GM19438 (cell line): ENCODE results near the gene TP73.
"Not testable (repeated sequence)": the region's sequence is repeated elsewhere in the genome, so short reads cannot be mapped to it uniquely, and the experiment has no call there.

ENCODE experiments used
- ATAC-seq: cut with Tn5 transposase; IDR thresholded peaks from one replicate; pipeline ENCODE4 v1.9.1; 2021; ENCODE audit warnings: low read depth; ENCODE audit not compliant: unreplicated experiment

TP73 gene

DNA sequence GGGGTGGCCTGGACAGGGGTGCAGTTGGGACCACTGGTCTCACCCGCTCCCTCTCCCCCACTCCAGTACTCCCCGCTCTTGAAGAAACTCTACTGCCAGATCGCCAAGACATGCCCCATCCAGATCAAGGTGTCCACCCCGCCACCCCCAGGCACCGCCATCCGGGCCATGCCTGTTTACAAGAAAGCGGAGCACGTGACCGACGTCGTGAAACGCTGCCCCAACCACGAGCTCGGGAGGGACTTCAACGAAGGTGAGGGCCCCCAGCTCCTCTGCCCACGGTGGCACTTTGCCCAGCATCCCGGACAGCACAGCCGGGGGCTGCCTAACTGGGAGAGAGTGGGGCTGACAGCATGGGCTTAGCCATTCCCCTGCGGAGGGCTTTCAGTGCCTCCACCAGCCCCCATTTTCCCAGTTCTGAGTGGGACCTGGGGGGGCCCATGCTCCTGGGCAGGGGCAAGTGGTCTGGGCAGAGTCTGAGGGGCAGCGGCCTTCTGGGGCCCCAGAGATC lies 69.7 kb downstream of the TP73 start:
- ATAC-seq = no peak

DNA sequence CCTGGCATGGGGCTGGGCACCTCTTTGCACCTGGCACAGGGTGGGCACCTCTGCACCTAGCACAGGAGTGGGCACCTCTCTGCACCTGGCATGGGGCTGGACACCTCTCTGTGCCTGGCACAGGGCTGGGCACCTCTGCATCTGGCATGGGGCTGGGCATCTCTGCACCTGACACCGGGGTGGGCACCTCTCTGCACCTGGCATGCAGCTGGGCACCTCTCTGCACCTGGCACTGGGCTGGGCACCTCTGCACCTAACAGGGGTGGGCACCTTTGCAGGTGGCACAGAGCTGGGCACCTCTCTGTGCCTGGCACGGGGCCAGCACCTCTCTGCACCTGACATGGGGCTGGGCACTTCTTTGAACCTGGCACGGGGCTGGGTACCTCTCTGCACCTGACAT lies 70.5 kb downstream of the TP73 start:
- ATAC-seq = no peak

DNA sequence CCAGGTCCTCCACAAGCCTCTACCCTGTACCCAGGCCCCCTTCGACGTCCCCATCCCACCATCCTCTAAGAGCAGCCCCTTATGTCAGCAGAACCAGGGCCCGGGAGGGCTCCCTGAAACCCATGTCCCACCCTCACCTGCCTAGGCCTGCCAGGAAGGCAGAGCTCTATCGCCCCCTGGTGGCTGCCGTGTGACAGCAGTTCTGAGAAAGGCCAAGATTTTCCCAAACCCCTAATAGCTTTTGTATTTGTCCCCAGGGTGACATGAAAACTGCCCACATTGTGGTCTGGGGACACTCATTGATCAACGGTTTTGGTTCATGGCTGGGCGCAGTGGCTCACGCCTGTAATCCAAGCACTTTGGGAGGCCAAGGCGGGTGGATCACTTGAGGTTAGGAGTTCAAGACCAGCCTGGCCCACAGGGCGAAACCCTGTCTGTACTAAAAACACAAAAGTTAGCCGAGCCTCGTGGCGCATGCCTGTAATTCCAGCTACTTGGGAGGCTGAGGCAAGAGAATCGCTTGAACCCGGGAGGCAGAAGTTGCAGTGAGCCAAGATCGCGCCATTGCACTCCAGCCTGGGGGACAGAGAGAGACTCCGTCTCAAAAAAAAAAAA lies 72.2 kb downstream of the TP73 start:
- not testable (repeated sequence) for ATAC-seq

DNA sequence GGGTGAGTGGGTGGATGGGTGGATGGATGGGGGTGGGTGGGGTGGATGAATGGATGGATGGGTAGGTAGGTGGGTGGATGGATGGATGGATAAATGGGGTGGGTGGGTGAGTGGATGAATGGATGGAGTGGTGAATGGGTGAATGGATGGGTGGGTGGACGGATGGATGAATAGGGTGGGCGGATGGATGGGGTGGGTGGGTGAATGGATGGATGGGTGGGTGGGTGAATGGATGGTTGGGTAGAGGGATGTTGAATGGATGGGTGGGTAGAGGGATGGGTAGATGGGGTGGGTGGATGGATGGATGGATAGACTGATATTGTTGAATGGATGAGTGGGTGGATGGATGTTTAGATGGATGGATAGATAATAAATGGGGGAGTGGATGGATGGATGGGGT lies 73.0 kb downstream of the TP73 start:
- ATAC-seq = no peak

DNA sequence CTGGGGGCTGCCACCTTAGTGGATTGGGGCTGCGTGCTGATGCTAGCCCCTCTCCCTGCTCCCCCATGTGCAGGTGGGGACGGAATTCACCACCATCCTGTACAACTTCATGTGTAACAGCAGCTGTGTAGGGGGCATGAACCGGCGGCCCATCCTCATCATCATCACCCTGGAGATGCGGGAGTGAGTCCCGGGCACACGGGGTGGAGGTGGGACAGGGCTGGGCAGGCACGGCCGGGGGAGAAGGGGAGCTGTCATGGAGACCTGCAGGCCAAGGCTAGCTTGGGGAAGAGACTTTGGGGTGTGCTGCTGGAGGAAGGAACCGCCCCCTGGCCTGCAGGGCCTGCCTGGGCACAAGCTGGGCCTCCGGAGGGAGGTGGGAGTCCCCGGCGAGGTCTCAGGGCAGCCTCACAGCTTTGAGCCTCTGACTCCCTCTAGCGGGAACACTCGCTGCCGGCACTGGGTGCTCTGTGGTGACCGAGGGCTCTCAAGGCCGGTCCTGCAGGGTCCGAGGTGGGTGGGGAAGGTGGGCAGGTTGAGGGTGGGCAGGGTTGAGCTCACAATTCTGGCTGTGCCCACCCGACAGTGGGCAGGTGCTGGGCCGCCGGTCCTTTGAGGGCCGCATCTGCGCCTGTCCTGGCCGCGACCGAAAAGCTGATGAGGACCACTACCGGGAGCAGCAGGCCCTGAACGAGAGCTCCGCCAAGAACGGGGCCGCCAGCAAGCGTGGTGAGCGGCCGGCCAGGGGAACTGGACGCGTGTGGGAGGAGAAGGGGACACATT lies 74.9 kb downstream of the TP73 start:
- no peak for ATAC-seq

DNA sequence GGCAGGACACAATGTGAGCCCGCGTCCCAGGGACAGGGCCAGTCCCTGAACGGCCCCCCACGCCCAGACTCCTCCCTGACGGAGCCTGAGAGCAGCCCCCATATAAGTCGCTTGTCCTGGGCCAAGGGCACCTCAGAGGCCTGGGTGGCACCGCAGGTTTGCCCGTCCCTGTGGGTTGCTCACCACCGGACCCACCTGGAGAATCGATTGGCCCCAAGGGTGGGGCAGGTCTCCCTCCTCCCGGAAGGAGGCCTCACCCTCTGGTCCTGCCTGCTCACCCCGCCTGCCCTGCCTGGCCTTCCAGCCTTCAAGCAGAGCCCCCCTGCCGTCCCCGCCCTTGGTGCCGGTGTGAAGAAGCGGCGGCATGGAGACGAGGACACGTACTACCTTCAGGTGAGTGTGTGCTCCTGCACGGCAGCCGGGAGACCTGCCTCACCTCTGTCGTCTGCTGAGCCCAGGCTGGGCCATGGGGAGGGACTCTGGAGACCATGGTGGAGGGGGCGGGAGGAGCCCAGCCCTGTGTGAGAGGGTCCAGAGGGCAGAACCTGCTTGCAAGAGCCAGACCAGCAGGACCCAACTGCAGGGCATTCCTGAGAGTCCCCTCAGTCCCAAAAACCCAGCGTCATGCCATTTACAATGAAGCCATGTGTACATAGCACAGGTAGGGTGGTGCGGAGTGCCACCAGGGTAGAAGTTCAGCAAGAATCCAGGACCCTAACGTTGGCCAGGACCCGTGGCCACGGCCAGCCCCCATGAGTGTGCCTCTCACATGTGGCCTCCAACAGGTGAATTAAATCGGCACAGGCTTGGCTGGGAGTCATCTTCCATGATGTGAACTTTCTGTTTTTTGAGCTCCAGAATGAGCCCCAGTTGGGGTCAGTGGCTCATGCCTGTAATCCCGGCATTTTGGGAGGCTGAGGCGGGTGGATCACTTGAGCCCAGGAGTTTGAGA lies 75.8 kb downstream of the TP73 start:
- no peak for ATAC-seq

DNA sequence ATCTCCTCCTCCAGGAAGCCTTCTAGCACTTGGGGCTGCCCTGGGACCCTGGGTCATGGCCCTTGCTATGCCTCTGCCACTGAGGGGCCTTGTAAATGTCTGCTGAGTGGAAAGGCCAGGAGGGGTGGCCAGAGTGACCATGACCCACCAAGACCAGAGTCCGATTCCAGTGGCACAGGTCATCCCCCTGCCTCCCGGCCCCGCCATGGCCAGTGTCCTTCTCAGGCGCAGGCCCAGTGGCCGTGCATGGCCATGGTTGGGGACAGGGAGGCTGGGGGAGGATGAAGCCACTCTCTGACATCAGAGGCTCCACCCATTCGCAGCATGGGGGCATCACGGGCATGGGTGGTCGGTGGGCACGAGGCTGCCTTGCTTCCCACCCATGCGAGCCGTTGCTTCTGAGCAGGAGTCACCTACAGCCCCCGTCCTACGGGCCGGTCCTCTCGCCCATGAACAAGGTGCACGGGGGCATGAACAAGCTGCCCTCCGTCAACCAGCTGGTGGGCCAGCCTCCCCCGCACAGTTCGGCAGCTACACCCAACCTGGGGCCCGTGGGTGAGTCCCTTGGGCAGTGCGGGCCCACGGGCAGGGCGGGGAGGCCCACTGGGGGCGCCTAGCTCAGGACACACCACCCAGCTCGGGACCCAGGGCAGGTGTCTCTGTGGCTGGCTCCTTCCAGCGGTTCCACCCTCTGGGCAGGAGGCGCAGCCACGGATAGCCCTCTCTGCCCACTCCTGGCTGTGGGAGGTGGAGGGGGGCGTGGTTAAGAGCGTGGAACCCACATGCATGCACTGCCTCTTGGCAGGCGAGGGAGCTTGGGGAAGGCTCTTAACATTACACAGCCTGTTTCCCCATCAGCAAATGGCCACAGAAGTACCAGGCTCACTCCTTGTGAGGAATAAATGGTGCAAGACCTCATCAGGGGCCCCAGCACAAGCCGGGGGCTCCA lies 77.6 kb downstream of the TP73 start:
- ATAC-seq = no peak

DNA sequence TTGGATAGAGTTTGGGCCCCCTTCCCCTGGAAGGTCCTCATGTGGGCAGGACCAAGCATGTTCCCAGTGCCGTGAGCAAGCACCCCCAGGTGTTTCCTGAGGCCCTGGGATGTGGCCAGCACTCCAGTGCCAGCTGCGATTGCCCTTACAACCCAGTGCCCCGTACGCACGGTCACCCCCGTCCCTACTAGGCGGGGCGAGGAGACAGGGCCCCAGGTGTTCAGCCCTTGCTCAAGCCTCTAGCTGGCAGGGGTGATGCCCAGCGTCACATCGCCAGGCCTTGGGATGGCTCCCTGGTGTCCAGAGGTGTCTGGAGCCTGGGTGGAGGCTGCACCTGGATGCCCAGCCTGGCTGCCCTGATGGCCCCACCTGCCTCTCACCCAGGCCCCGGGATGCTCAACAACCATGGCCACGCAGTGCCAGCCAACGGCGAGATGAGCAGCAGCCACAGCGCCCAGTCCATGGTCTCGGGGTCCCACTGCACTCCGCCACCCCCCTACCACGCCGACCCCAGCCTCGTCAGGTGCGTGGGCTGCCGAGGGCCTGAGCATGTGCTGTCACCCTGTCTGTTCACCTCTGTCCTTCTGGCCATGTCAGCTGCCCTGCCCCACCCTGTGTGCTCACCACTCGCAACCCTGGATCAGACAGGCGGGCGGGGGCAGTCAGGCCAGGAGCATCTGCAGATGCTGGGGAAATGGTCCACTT lies 78.4 kb downstream of the TP73 start:
- no peak for ATAC-seq

DNA sequence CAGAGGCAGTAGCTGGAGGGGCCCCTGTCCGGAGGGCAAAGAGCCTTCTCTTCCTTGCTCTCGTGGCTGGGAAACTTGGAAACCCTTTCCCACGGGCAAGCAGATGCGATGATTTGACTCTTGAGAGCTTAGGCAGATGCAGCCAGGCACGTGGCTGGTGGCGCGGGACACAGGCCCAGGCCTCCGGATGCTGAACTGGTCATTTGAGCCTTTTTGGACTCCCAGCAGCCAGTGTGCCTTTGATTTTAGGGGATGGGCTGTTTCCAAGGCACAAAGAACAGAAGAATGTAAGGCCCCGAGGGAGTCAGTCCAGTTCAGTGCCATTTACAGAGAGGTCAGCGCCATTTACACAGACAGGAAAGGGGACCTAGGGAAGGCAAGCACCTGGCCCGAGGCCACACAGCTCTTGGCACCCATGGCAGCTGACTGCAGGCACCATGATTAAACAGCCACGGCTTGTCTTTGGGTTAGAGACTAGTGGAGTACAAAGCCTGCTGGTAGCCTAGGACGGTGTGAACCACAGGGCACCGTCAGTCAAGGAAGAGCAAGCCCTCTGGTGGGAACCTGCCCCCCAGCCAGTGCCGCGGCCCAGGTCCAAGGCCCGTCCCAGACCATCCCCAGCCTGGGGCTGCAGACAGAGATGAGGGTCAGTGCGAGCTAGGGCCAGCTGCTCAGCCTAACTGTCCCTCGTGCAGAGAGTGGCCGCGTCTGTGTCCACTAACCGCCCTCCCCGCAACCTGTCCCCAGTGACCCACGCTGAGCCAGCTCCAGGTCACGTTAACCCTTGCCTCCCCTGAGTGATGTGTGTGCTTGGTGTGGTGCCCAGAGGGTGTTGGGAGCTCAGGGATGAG lies 79.5 kb downstream of the TP73 start:
- ATAC-seq = no peak

DNA sequence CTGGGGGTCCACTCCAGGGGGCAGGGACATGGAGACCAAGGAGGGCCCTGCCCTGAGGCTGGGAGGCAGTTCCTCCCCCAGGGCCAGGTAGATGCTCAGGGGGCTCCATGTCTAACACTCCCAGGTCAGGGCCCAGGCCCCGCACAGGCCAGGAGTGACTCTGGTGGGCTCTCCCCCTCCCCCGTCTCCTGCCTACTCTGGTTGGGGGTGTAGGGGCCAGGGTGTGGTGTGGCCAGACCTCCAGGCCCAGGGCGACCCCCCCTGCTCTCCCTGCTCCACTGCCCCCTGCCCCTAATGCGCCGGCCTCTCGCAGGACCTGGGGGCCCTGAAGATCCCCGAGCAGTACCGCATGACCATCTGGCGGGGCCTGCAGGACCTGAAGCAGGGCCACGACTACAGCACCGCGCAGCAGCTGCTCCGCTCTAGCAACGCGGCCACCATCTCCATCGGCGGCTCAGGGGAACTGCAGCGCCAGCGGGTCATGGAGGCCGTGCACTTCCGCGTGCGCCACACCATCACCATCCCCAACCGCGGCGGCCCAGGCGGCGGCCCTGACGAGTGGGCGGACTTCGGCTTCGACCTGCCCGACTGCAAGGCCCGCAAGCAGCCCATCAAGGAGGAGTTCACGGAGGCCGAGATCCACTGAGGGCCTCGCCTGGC lies 80.2 kb downstream of the TP73 start:
- ATAC-seq = no peak

DNA sequence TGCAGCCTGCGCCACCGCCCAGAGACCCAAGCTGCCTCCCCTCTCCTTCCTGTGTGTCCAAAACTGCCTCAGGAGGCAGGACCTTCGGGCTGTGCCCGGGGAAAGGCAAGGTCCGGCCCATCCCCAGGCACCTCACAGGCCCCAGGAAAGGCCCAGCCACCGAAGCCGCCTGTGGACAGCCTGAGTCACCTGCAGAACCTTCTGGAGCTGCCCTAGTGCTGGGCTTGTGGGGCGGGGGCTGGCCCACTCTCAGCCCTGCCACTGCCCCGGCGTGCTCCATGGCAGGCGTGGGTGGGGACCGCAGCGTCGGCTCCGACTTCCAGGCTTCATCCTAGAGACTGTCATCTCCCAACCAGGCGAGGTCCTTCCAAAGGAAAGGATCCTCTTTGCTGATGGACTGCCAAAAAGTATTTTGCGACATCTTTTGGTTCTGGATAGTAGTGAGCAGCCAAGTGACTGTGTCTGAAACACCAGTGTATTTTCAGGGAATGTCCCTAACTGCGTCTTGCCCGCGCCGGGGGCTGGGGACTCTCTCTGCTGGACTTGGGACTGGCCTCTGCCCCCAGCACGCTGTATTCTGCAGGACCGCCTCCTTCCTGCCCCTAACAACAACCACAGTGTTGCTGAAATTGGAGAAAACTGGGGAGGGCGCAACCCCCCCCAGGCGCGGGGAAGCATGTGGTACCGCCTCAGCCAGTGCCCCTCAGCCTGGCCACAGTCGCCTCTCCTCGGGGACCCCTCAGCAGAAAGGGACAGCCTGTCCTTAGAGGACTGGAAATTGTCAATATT lies 81.0 kb downstream of the TP73 start:
- ATAC-seq = no peak

DNA sequence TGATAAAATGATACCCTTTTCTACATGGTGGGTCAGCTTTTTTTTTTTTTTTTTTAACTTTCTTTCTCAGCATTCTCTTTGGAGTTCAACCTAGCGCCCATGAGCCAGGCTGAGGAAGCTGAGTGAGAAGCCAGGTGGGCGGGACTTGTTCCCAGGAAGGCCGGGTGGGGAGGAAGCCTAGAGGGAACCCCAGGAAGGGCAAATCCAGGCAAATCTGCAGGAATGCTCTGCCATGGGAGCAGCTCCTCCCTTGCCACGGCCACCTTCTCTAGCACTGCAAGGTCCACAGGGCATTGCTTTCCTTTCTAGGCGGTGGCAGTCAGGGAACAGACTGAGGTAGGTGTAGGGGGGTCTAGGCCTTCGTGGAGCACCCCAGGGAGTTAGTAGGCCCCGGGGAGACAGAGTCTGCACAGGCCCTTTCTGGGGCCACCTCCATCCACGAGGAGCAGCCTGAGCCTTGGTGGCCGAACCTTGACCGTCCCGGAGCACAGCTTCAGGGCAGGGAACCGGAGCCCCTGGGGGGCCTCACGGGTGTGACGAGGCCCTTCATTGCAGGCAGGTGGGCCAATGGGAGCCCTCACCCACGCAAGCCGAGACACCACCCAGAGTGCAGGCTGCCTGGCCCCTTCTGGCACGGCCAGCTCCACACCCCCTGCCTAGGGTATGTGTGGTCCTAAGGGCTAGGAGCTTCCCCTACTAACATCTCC lies 81.7 kb downstream of the TP73 start:
- no peak for ATAC-seq

DNA sequence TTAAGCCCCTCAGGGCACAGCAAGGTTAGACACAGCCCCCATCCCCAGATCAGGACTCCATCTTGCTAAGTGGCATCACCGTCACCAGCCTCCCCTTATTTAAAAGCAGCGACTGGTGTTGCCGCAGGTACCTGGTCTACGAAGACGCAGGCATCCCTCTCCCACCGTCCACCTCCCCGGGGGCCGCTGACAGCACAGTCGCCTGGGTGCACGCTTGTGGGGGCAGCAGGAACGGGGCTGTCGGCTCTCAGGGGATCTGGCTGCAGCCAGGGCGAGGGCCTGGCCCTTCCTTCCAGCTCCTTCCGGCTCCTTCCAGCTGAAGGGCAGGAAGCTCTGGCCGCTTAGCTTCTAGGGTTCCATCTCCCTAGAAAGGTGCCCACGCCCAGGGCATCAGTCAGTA lies 82.3 kb downstream of the TP73 start:
- no peak for ATAC-seq

DNA sequence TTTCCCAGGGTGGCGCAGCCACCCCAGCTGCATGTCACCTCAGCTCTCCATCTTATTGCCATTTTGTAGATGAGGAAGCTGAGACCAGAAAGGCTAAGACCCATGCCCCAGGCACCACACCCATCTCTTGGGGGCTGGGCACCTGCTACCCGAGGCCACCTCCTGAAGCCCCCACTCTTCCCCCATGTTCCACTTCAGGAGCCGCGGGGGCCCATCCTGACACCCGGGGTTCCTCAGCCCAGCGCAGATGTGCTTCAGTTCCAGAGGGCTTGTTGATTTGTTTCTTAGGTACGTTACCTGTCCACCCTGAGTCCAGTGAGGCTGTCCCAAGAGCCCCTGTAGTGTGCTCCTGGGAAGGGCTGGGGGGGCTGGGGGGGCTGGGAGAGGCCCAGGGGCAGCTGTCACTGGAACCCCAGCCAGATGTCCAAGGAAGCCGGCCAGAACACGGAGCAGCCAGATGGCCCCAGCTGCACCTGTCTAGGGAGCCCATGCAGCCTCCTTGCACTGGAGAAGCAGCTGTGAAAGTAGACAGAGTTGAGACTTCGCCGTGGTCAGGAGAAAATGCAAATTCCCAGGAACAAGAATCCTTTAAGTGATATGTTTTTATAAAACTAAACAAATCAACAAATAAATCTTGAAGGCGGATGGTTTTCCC lies 82.8 kb downstream of the TP73 start:
- no peak for ATAC-seq

DNA sequence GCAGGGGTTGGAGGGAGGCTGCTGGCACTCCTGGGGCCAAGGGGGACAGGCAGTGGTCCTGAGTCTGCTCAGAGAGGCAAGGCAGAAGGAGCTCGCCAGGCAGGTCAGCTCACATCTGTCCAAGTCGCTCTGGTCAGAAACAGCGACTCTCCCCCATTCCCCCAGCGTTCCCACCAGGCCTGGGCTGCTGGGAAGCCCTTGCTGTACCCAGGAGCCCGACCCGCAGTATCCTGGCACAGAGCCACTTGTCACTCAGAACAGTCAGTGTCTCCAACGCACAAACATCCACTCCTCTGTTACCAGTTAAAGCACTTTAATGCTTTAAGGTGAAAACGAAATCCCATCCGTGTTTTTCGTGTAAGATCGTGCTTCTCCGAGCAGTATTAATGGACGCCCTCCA lies 83.4 kb downstream of the TP73 start:
- no peak for ATAC-seq

DNA sequence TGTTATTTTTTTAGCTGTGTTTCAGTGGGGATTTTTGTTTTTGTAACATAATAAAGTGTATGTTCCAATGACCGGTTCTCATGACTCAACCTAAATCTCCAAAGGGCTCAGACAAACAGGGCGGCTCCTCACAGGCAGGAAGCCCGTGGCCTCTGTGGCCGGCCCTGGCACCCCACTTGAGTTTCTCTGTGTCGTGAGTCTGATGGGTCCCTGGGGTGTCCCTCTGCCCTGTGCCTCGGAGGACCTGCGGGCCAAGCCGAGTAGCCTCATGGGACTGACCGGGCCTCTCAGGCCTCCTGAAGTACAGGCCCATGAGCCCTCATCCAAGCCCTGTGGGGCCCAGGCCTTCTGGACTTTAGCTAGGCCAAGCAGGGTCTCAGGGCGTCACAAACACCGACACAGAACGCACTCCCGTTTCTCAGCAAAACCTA lies 83.8 kb downstream of the TP73 start:
- ATAC-seq = no peak
